ENCODE measurements around the gene CDC23. TPM values are rescaled to one million over a fixed set of nuclear protein-coding genes. Genes with fewer than 3 reads are reported as not detected.

CDC23 gene
- total RNA-seq, 4 donors from 2014 or later = 7.1 to 58.1 (median 16.0) TPM

- TF ChIP-seq POLR2A (IDR thresholded peaks at IDR 0.05) = no peak
- TF ChIP-seq CTCF (IDR thresholded peaks at IDR 0.05) = no peak
- no peaks in the 10 kb centered on the region for H3K36me3 ChIP-seq
- no peak for DNase-seq
- intact Hi-C loops (cut with DNase I; ENCODE audit: low total_unique reads) = no loop called here
- H3K4me1 ChIP-seq = no peaks in the 10 kb centered on the region
- H3K27ac ChIP-seq = no peak overlapping the region
- H3K9me3 ChIP-seq = no peaks in the 10 kb centered on the region
- H3K27me3 ChIP-seq = no peaks in the 10 kb centered on the region
- H3K4me3 ChIP-seq = no peak overlapping the region
These were observed 27.7 kb upstream of the CDC23 start for GRCh38 chr5:138240650-138241385.

GRCh38 chr5:138238034-138238433, 24.9 kb upstream of the CDC23 start:
- Histone ChIP-seq H3K4me1 (no peaks in the 10 kb centered on the region), H3K27ac (no peak overlapping the region), H3K27me3 (no peaks in the 10 kb centered on the region), H3K4me3 (no peak overlapping the region), H3K36me3 (no peaks in the 10 kb centered on the region), H3K9me3 (no peaks in the 10 kb centered on the region)
- no peak for DNase-seq
- intact Hi-C loops (cut with DNase I; ENCODE audit: low total_unique reads) = no loop called here
- TF ChIP-seq POLR2A (IDR thresholded peaks at IDR 0.05) = no peak

DNA sequence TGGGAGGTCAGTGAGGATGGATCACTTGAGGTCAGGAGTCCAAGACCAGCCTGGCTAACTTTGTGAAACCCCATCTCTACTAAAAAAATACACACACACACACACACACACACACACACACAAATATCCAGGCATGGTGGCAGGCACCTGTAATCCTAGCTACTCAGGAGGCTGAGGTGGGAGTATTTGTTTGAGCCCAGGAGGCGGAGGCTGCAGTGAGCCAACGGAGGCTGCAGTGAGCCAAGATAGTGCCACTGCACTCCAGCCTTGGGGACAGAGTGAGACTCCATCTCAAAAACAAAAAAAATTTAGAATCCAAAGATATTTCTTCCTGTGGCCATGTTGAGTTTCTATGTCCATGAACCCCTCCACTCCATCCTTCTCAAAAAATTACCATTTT, 21.5 kb upstream of the CDC23 start:
- intact Hi-C loops (cut with DNase I; ENCODE audit: low total_unique reads) = no loop called here
- no peaks in the 10 kb centered on the region for H3K9me3 ChIP-seq
- H3K4me3 ChIP-seq = no peak overlapping the region
- no peak for DNase-seq
- H3K27me3 ChIP-seq = no peaks in the 10 kb centered on the region
- H3K4me1 ChIP-seq = no peaks in the 10 kb centered on the region
- H3K27ac ChIP-seq = no peak overlapping the region
- TF ChIP-seq POLR2A (IDR thresholded peaks at IDR 0.05) (no peak), CTCF (IDR thresholded peaks at IDR 0.05) (no peak)
- no peaks in the 10 kb centered on the region for H3K36me3 ChIP-seq

- DNase-seq = no peak
- H3K9me3 ChIP-seq = no peaks in the 10 kb centered on the region
- H3K4me3 ChIP-seq = no peak overlapping the region
- H3K27me3 ChIP-seq = no peaks in the 10 kb centered on the region
- H3K4me1 ChIP-seq = no peaks in the 10 kb centered on the region
- TF ChIP-seq POLR2A (IDR thresholded peaks at IDR 0.05) = no peak
- TF ChIP-seq CTCF (IDR thresholded peaks at IDR 0.05) = no peak
- intact Hi-C loops (cut with DNase I; ENCODE audit: low total_unique reads) = no loop called here
- H3K27ac ChIP-seq = no peak overlapping the region
- no peaks in the 10 kb centered on the region for H3K36me3 ChIP-seq
These were observed 20.2 kb upstream of the CDC23 start for GRCh38 chr5:138233280-138233679.

- no peak for DNase-seq
- H3K27ac ChIP-seq = no peak overlapping the region
- TF ChIP-seq CTCF (IDR thresholded peaks at IDR 0.05) (no peak), POLR2A (IDR thresholded peaks at IDR 0.05) (no peak)
- no peaks in the 10 kb centered on the region for H3K27me3 ChIP-seq
- no peaks in the 10 kb centered on the region for H3K4me1 ChIP-seq
- H3K4me3 ChIP-seq = no peak overlapping the region
- intact Hi-C loops (cut with DNase I; ENCODE audit: low total_unique reads) = no loop called here
- H3K9me3 ChIP-seq = no peaks in the 10 kb centered on the region
- no peaks in the 10 kb centered on the region for H3K36me3 ChIP-seq
These were observed 18.0 kb upstream of the CDC23 start for GRCh38 chr5:138230981-138231589.

Measured in uterus (tissue), 4 donors.